H1 (cell line): ENCODE measurements around the gene CCL1.

ENCODE experiments used
- CTCF ChIP-seq, 3 experiments: IDR thresholded peaks; 1 replicate in 2 of 3; 2 replicates in 1 of 3; pipeline versions ENCODE4 v1.5.1 to v1.6.1; 2011; ENCODE audit warnings: low read length in 3 of 3, mild to moderate bottlenecking in 3 of 3, inconsistent platforms in 2 of 3, low read depth in 1 of 3, moderate library complexity in 1 of 3; ENCODE audit not compliant: insufficient read depth in 1 of 3; ENCODE audit errors: control extremely low read depth in 1 of 3
- EZH2 ChIP-seq: fragments of 200-600 bp; sonication (generic); IDR thresholded peaks from 2 replicates; pipeline ENCODE4 v1.7.1; 2012; ENCODE audit warnings: low read depth, mild to moderate bottlenecking, moderate library complexity, low read length, inconsistent platforms; ENCODE audit not compliant: severe bottlenecking
- HDAC2 ChIP-seq, 2 experiments: fragments of 300-600 bp in 1 of 2; sonication (generic) in 1 of 2; IDR thresholded peaks; 2 replicates each; pipeline ENCODE4 v1.6.1; 2011 to 2012; ENCODE audit warnings: low read depth in 2 of 2, low read length in 2 of 2, mild to moderate bottlenecking in 2 of 2, moderate library complexity in 2 of 2, borderline replicate concordance in 1 of 2, inconsistent platforms in 1 of 2

GRCh38 chr17:34366529-34367107 is 3.6 kb upstream of the CCL1 start:
- TF ChIP-seq CTCF (IDR thresholded peaks at IDR 0.05; ENCODE audit: control extremely low read depth in 1 of 3, insufficient read depth in 1 of 3, low read depth in 1 of 3, low read length in 3 of 3) (no peak), EZH2 (no peak), HDAC2 (IDR thresholded peaks at IDR 0.05; ENCODE audit: borderline replicate concordance in 1 of 2, low read depth in 2 of 2, low read length in 2 of 2) (no peak)
